HG02973 (cell line): ENCODE measurements around the gene MNAT1.

ENCODE experiments used
- ATAC-seq: cut with Tn5 transposase; IDR thresholded peaks from one replicate; pipeline ENCODE4 v1.9.1; 2021; ENCODE audit warnings: moderate library complexity; ENCODE audit not compliant: unreplicated experiment

The MNAT1 gene

GRCh38 chr14:60956632-60957031, 222.1 kb downstream of the MNAT1 start:
- ATAC-seq = no peak

GRCh38 chr14:60958146-60958545, 223.6 kb downstream of the MNAT1 start:
- ATAC-seq = no peak

- no peak for ATAC-seq
Observed at GRCh38 chr14:60963761-60964160, 229.2 kb downstream of the MNAT1 start.

GRCh38 chr14:60964904-60965303, 230.3 kb downstream of the MNAT1 start:
- no peak for ATAC-seq

GRCh38 chr14:60965402-60965801, 230.8 kb downstream of the MNAT1 start:
- no peak for ATAC-seq

- no peak for ATAC-seq
Observed at GRCh38 chr14:60968099-60968498, 233.5 kb downstream of the MNAT1 start.

- ATAC-seq = no peak
Observed at GRCh38 chr14:60968671-60969070, 234.1 kb downstream of the MNAT1 start.

- no peak for ATAC-seq
Observed at GRCh38 chr14:60970146-60970545, 235.6 kb downstream of the MNAT1 start.

GRCh38 chr14:60971271-60971670, 236.7 kb downstream of the MNAT1 start:
- no peak for ATAC-seq

GRCh38 chr14:60972295-60972694, 237.7 kb downstream of the MNAT1 start:
- no peak for ATAC-seq

- no peak for ATAC-seq
Observed at GRCh38 chr14:60973070-60973469, 238.5 kb downstream of the MNAT1 start.

GRCh38 chr14:60974090-60974651, 239.6 kb downstream of the MNAT1 start:
- ATAC-seq = no peak

GRCh38 chr14:60975551-60975950, 241.0 kb downstream of the MNAT1 start:
- no peak for ATAC-seq

- no peak for ATAC-seq
Observed at GRCh38 chr14:60977847-60978246, 243.3 kb downstream of the MNAT1 start.

GRCh38 chr14:60980811-60981632, 246.5 kb downstream of the MNAT1 start, which contains the start of the genes SLC38A6 and TRMT5:
TSS of gene SLC38A6 (plus strand) at chr14:60981245. CDS start at chr14:60981278, 33 bp downstream.
TSS of gene TRMT5 (minus strand) at chr14:60981079. CDS start at chr14:60980973, 106 bp downstream.
- ATAC-seq = peak; percentile 87

- no peak for ATAC-seq
Observed at GRCh38 chr14:60981633-60982455, 247.3 kb downstream of the MNAT1 start.

GRCh38 chr14:60984196-60984595, 249.6 kb downstream of the MNAT1 start:
- no peak for ATAC-seq

GRCh38 chr14:60986500-60986899, 251.9 kb downstream of the MNAT1 start:
- ATAC-seq = no peak

- no peak for ATAC-seq
Observed at GRCh38 chr14:60989599-60989998, 255.0 kb downstream of the MNAT1 start.

GRCh38 chr14:60998617-60999016, 264.1 kb downstream of the MNAT1 start:
- no peak for ATAC-seq

GRCh38 chr14:60999536-60999935, 265.0 kb downstream of the MNAT1 start:
- ATAC-seq = no peak
